CD4-positive, alpha-beta T cell (primary cell): Measurements from ENCODE around the gene SDS. TPM values are rescaled to one million over a fixed set of nuclear protein-coding genes. Genes with fewer than 3 reads are reported as not detected.

Experiments used
- ATAC-seq: fragments of 200-7000 bp; cut with Tn5 transposase; one replicate; pipeline ENCODE4 v1.10.0; 2022; ENCODE audit warnings: mild to moderate bottlenecking; ENCODE audit not compliant: poor library complexity
- CTCF ChIA-PET: fragments of 350-600 bp; sonication (Branson Sonifier 250); formaldehyde crosslinking; loops from one replicate; lab custom pipeline; 2021; ENCODE audit warnings: antibody characterized with exemption, inconsistent platforms; lab: Charles Lee
- POLR2A ChIA-PET: fragments of 350-600 bp; sonication (Branson Sonifier 250); formaldehyde crosslinking; loops from one replicate; lab custom pipeline; 2021; ENCODE audit warnings: antibody characterized with exemption, inconsistent platforms; lab: Charles Lee
- DNase-seq, 14 experiments: peaks; one replicate each; pipeline ENCODE4 v3.0.0-alpha.2; 2013 to 2020; ENCODE audit warnings: mixed read lengths in 2 of 14
- H3K27ac ChIP-seq, 2 donors: one replicate each; pipeline versions ENCODE4 v1.5.1 to v1.7.0; 2013; ENCODE audit warnings: low read length in 2 of 2, low read depth in 1 of 2, mild to moderate bottlenecking in 1 of 2
- H3K27me3 ChIP-seq, 2 experiments: 1 replicate in 1 of 2; 2 replicates in 1 of 2; pipeline versions ENCODE4 v1.6.1 to v1.7.0; 2013; ENCODE audit warnings: low read length in 2 of 2, control low read depth in 1 of 2, mild to moderate bottlenecking in 1 of 2, moderate library complexity in 1 of 2; ENCODE audit not compliant: insufficient read depth in 2 of 2, control insufficient read depth in 1 of 2
- H3K36me3 ChIP-seq: one replicate; pipeline ENCODE4 v1.6.1; 2013; ENCODE audit warnings: low read length, control low read depth; ENCODE audit not compliant: insufficient read depth
- H3K4me1 ChIP-seq: one replicate; pipeline ENCODE4 v1.6.1; 2013; ENCODE audit warnings: low read length, control low read depth; ENCODE audit not compliant: insufficient read depth
- H3K4me3 ChIP-seq: one replicate; pipeline ENCODE4 v1.5.1; 2013; ENCODE audit warnings: mild to moderate bottlenecking, low read length, moderate library complexity
- H3K9me3 ChIP-seq, 2 experiments: 1 replicate in 1 of 2; 2 replicates in 1 of 2; pipeline versions ENCODE4 v1.6.1 to v1.7.0; 2013; ENCODE audit warnings: low read length in 2 of 2, mild to moderate bottlenecking in 2 of 2, control low read depth in 1 of 2, moderate library complexity in 1 of 2; ENCODE audit not compliant: control insufficient read depth in 1 of 2, insufficient read depth in 1 of 2
- H3K27ac Mint-ChIP-seq: one replicate; pipeline ENCODE4 v1.8.0; 2020; ENCODE audit warnings: mixed read lengths
- H3K27me3 Mint-ChIP-seq: one replicate; pipeline ENCODE4 v1.8.0; 2021; ENCODE audit warnings: mixed read lengths
- H3K36me3 Mint-ChIP-seq: one replicate; pipeline ENCODE4 v1.8.0; 2021; ENCODE audit warnings: low read depth, mixed read lengths
- H3K4me1 Mint-ChIP-seq: one replicate; pipeline ENCODE4 v1.8.0; 2021; ENCODE audit warnings: low read depth, mixed read lengths
- H3K4me3 Mint-ChIP-seq: one replicate; pipeline ENCODE4 v1.8.0; 2020; ENCODE audit warnings: mild to moderate bottlenecking, mixed read lengths
- H3K9me3 Mint-ChIP-seq: one replicate; pipeline ENCODE4 v1.8.0; 2020; ENCODE audit warnings: mixed read lengths
- CTCF ChIP-seq: fragments of 200-600 bp; IDR thresholded peaks from one replicate; pipeline ENCODE4 v1.8.0; 2022; ENCODE audit warnings: antibody characterized with exemption, mild to moderate bottlenecking
- intact Hi-C, 2 experiments: fragments of 100-400 bp; cut with DNase I in 1 of 2; cut with micrococcal nuclease in 1 of 2; formaldehyde crosslinking; loops; one replicate each; pipeline versions ENCODE4 v1.15.1 to v1.9.0; 2023 to 2025; cut with DNase I, micrococcal nuclease
- total RNA-seq, 174 experiments: library from RNA in 2 of 174; stranded (reverse) in 2 of 174; gene quantifications; one replicate each; pipeline ENCODE4 v1.2.3 and lab custom pipeline; 2021 to 2026

SDS gene
- total RNA-seq, 2 experiments from 2014 or later: not detected

GRCh38 chr12:113374823-113375428 is 28.8 kb downstream of the SDS start:
- Histone ChIP-seq H3K27me3 (no peaks in the 10 kb centered on the region), H3K4me1 (no peaks in the 10 kb centered on the region), H3K4me3 (no peak overlapping the region), H3K36me3 (peaks cover 24% of the 10 kb centered on the region), H3K27ac (no peak overlapping the region), H3K9me3 (peaks cover 0 to 10% of the 10 kb centered on the region in 2 experiments)
- Mint-ChIP-seq H3K4me1 (no peaks in the 10 kb centered on the region), H3K36me3 (peaks cover 68% of the 10 kb centered on the region), H3K27ac (no peak overlapping the region), H3K27me3 (no peaks in the 10 kb centered on the region), H3K4me3 (no peak overlapping the region), H3K9me3 (no peaks in the 10 kb centered on the region)
- CTCF ChIA-PET: no interaction called here
- no peak for DNase-seq
- intact Hi-C loops: no loop called here
- no peak for ATAC-seq
- no peak for TF ChIP-seq CTCF
- POLR2A ChIA-PET: no interaction called here

GRCh38 chr12:113373969-113374368 is 29.7 kb downstream of the SDS start:
- H3K4me1 ChIP-seq: no peaks in the 10 kb centered on the region
- ChIA-PET CTCF (no interaction called here), POLR2A (no interaction called here)
- DNase-seq: no peak
- peaks cover 0 to 10% of the 10 kb centered on the region in 2 experiments for H3K9me3 ChIP-seq
- Mint-ChIP-seq H3K27ac (no peak overlapping the region), H3K27me3 (no peaks in the 10 kb centered on the region), H3K4me3 (no peak overlapping the region), H3K9me3 (no peaks in the 10 kb centered on the region), H3K4me1 (no peaks in the 10 kb centered on the region), H3K36me3 (peaks cover 66% of the 10 kb centered on the region)
- H3K27me3 ChIP-seq: no peaks in the 10 kb centered on the region
- TF ChIP-seq CTCF: no peak
- no peak overlapping the region for H3K27ac ChIP-seq
- intact Hi-C loops: no loop called here
- no peak for ATAC-seq
- peaks cover 24% of the 10 kb centered on the region for H3K36me3 ChIP-seq
- no peak overlapping the region for H3K4me3 ChIP-seq

- Histone ChIP-seq H3K27ac (no peak overlapping the region), H3K4me1 (no peaks in the 10 kb centered on the region), H3K9me3 (peaks cover 0 to 10% of the 10 kb centered on the region in 2 experiments), H3K36me3 (peaks cover 24% of the 10 kb centered on the region), H3K4me3 (no peak overlapping the region), H3K27me3 (no peaks in the 10 kb centered on the region)
- H3K4me1 Mint-ChIP-seq: no peaks in the 10 kb centered on the region
- H3K27me3 Mint-ChIP-seq: no peaks in the 10 kb centered on the region
- H3K4me3 Mint-ChIP-seq: no peak overlapping the region
- intact Hi-C loops: no loop called here
- ChIA-PET POLR2A (no interaction called here), CTCF (no interaction called here)
- no peaks in the 10 kb centered on the region for H3K9me3 Mint-ChIP-seq
- DNase-seq (no peak), ATAC-seq (no peak)
- H3K36me3 Mint-ChIP-seq: peaks cover 72% of the 10 kb centered on the region
- no peak for TF ChIP-seq CTCF
- no peak overlapping the region for H3K27ac Mint-ChIP-seq
These were observed 30.2 kb downstream of the SDS start for GRCh38 chr12:113373440-113373839.
